Left ventricle myocardium inferior (tissue), 1 donor: Measurements from ENCODE around the gene SCIMP. TPM values are rescaled to one million over a fixed set of nuclear protein-coding genes. Genes with fewer than 3 reads are reported as not detected.

Source experiments
- DNase-seq: peaks from one replicate; pipeline ENCODE4 v3.0.0-alpha.2; 2020
- H3K27ac ChIP-seq: fragments of 200-600 bp; replicated peaks from 2 replicates; pipeline ENCODE4 v1.8.0; 2021
- H3K27me3 ChIP-seq: fragments of 200-600 bp; 2 replicates; pipeline ENCODE4 v1.8.0; 2021; ENCODE audit warnings: low read depth
- H3K36me3 ChIP-seq: fragments of 200-600 bp; 2 replicates; pipeline ENCODE4 v1.8.0; 2021
- H3K4me1 ChIP-seq: fragments of 200-600 bp; 2 replicates; pipeline ENCODE4 v1.8.0; 2021
- H3K4me3 ChIP-seq: fragments of 200-600 bp; 2 replicates; pipeline ENCODE4 v1.8.0; 2021; ENCODE audit warnings: mild to moderate bottlenecking, moderate library complexity
- H3K9me3 ChIP-seq: fragments of 200-600 bp; replicated peaks from 2 replicates; pipeline ENCODE4 v1.8.0; 2021
- CTCF ChIP-seq: fragments of 200-600 bp; IDR thresholded peaks from 2 replicates; pipeline ENCODE4 v1.8.0; 2021; ENCODE audit warnings: antibody characterized with exemption, mild to moderate bottlenecking, borderline replicate concordance
- intact Hi-C: fragments of 100-400 bp; cut with micrococcal nuclease; formaldehyde crosslinking; loops from one replicate; pipeline ENCODE4 v1.11.0; 2022
- long read RNA-seq: library from polyadenylated mRNA; unstranded; transcript quantifications from one replicate; pipeline ENCODE4 v2.0.0, GENCODE V29; 2021
- total RNA-seq: library from RNA; stranded (reverse); fragmentation: NEBNext Ultra II Directional; extraction: Animal tissue kit (Norgen Biotek cat#: 25700); gene quantifications from one replicate; pipeline ENCODE4 v1.2.1, GENCODE V29; 2021
- donor health status: DM: no; HTN: yes; CAD: no; lungs with severe emphysema.

Gene SCIMP
- 0.74 TPM for total RNA-seq
- long read RNA-seq = 0 reads

GRCh38 chr17:5234645-5235576 is at the start of gene SCIMP:
Gene SCIMP, minus strand, starts transcription at chr17:5234860. Its CDS starts 105 bp downstream, at chr17:5234755.
- Histone ChIP-seq H3K27ac (no peak within 1 kb of the TSS), H3K9me3 (no peaks in the 10 kb centered on the region), H3K36me3 (peaks cover 9% of the 10 kb centered on the region), H3K27me3 (no peaks in the 10 kb centered on the region), H3K4me1 (no peaks in the 10 kb centered on the region), H3K4me3 (no peak within 1 kb of the TSS)
- DNase-seq = peak; percentile 23
- TF ChIP-seq CTCF = no peak
- intact Hi-C loops = no loop called here

- Histone ChIP-seq H3K27me3 (no peaks in the 10 kb centered on the region), H3K4me1 (peaks cover 55% of the 10 kb centered on the region)
Observed at GRCh38 chr17:5283571-5284315, 49.1 kb upstream of the SCIMP start.

GRCh38 chr17:5282642-5283217 is 48.1 kb upstream of the SCIMP start:
- peak; percentile 22 for DNase-seq
- Histone ChIP-seq H3K4me3 (peak overlapping the region; percentile 84), H3K9me3 (no peaks in the 10 kb centered on the region), H3K27me3 (no peaks in the 10 kb centered on the region), H3K27ac (peak overlapping the region; percentile 96), H3K36me3 (no peaks in the 10 kb centered on the region), H3K4me1 (peaks cover 47% of the 10 kb centered on the region)
- intact Hi-C loops = no loop called here
- TF ChIP-seq CTCF = no peak

More at GRCh38 chr17:5283571-5284315, 49.1 kb upstream of the SCIMP start:
- peak overlapping the region; percentile 96 for H3K27ac ChIP-seq
- intact Hi-C loops = no loop called here
- H3K9me3 ChIP-seq = no peaks in the 10 kb centered on the region
- peak overlapping the region; percentile 84 for H3K4me3 ChIP-seq
- DNase-seq = no peak
- H3K36me3 ChIP-seq = no peaks in the 10 kb centered on the region
- TF ChIP-seq CTCF = no peak

GRCh38 chr17:5281814-5282641 is 47.4 kb upstream of the SCIMP start, which contains the start of gene RABEP1:
Gene RABEP1, plus strand, starts transcription at chr17:5282284. Its CDS starts 203 bp downstream, at chr17:5282487.
- peak; percentile 93 for DNase-seq
- Histone ChIP-seq H3K36me3 (no peaks in the 10 kb centered on the region), H3K4me1 (peaks cover 45% of the 10 kb centered on the region), H3K27ac (peak within 1 kb of the TSS; percentile 96), H3K27me3 (no peaks in the 10 kb centered on the region), H3K4me3 (peak within 1 kb of the TSS; percentile 84), H3K9me3 (no peaks in the 10 kb centered on the region)
- TF ChIP-seq CTCF = peak; percentile 46
- intact Hi-C loops = no loop called here
